KOPT-K1 (cell line): ENCODE results near the gene VPS8.
"Not testable (repeated sequence)": the region's sequence is repeated elsewhere in the genome, so short reads cannot be mapped to it uniquely, and the experiment has no call there.

Experiments
- H3K27ac ChIP-seq: fragments of 200-600 bp; sonication (generic); 2 replicates; pipeline ENCODE4 v1.5.1; 2016; ENCODE audit warnings: antibody characterized with exemption, mild to moderate bottlenecking, low read depth, low read length; ENCODE audit not compliant: poor library complexity, severe bottlenecking
- H3K36me3 ChIP-seq: fragments of 200-600 bp; sonication (generic); 2 replicates; pipeline ENCODE4 v1.5.1; 2017; ENCODE audit warnings: antibody characterized with exemption, mild to moderate bottlenecking, low read length, moderate library complexity; ENCODE audit not compliant: insufficient read depth
- H3K9me3 ChIP-seq: fragments of 200-600 bp; sonication (generic); 2 replicates; pipeline ENCODE4 v1.5.1; 2017; ENCODE audit warnings: antibody characterized with exemption, low read length, mild to moderate bottlenecking; ENCODE audit not compliant: insufficient read depth, poor library complexity, severe bottlenecking

Gene VPS8

DNA sequence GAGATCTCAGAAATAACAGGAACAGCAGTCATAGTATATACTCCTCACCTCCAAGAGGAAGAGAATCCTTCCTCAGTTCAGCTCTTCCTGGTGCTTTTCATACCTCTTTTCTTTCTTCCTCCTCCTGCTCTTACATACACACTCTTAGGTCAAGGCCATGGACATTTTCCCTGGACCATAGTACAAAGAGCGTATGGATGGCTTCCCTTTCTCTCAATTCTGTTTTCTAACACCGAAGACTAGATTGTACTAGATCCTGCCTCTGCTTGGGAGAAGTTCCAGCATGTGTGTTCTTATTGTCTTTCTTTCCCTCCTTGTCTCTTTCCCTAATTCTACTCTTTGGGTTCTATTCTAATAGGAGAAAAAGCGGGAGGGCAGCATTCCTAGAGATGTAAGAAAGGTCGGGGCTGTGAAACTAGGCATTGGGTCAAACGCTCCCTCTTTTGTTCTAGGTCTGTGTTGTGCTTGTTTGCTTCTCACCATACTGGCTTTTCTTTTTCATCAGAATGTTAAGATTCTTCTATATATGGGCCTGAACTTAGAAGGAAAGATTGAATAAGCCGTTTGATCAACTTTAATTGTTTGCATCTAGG lies 77.4 kb downstream of the VPS8 start:
- Histone ChIP-seq H3K27ac (no peak overlapping the region), H3K9me3 (no peaks in the 10 kb centered on the region), H3K36me3 (peaks cover 8% of the 10 kb centered on the region; the same call in 1 of the 2 replicates)

DNA sequence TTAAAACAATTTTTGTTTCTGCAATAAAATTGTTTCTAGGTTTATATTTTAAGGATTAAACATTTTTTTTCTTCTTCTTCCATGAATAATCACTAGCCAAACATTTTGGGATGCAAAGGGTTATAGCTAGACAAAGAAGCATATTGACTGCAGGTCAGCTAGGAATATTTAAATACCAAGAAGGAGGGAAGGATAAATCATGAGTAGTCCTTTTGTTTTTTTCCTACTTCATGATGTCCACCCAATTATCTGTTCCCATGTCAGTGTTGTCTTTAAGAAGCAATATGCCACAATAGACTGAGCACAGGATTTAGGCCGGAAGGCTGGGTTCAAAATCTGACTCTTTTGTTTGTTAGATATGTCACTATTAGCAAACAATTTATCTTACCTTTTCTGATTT lies 82.1 kb downstream of the VPS8 start:
- Histone ChIP-seq H3K27ac (no peak overlapping the region), H3K36me3 (peaks cover under 1% of the 10 kb centered on the region; the same call in 1 of the 2 replicates), H3K9me3 (no peaks in the 10 kb centered on the region)

DNA sequence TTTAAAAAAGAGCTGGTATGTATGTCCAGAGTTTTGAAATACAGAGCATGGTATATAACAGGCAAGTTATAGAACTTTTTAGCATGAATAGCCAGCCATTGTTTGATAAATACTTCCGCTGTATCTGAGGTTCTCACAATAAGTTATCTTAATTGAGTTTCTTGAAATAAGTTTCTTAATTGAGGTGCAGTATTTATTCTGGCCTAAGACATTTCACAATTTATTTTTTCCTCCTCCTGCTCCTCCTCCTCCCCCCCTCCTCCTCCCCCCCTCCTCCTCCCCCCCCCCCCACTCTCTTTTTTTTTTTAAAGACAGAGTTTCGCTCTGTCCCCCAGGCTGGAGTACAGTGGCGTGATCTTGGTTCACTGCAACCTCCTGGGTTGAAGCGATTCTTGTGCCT lies 83.4 kb downstream of the VPS8 start:
- peaks cover 9% of the 10 kb centered on the region; the same call in 1 of the 2 replicates for H3K36me3 ChIP-seq
- H3K9me3 ChIP-seq = no peaks in the 10 kb centered on the region
- H3K27ac ChIP-seq = no peak overlapping the region

DNA sequence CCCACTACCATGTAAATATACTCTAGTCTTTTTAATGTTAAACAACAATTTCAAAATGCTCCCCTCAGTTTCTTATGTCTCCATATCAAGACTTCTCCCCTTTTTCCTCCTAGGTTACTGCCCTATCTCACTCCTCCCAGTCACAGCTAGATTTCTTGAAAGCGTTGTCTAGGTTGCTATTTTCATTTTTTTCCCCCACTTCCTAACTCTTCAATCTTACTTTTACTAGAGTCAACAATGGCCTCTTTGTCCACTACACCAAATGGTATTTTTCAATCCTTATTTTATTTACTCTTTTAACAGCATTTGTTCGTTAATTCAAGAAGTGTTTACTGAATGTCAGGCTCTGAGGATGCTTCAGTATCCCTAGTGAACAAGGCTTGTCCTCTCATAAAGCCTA lies 84.4 kb downstream of the VPS8 start:
- Histone ChIP-seq H3K9me3 (no peaks in the 10 kb centered on the region), H3K36me3 (peaks cover 9% of the 10 kb centered on the region; the same call in 1 of the 2 replicates), H3K27ac (no peak overlapping the region)

DNA sequence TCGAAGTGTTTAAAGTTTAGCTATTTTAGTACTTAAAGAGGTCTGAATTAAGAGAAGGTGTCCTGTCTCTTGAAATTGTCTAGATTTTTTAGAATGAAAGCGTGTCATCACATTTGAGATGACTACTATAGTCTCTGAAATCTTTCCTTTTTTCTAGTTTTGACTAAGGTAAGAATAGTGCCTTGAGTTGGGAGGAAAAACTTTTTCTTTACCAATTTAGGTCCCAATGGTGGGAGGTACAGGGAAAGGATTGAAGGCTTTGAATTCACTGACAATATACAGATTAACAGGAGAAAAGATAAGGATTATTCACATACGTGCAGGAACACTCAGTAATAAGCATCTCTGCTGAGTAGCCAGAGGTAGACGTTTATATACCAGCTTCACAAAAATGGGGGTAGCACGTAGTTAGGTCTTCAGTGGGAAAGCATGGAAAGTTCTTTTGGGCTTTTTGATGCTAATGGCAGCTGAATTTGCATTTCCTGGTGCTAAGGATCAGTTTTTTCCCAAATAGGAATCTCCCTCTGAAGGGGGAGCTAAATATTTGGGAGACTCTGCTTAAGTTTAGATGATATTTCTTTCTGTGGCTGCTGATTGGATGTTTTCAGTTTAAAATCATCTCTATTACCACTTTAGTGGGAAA lies 88.1 kb downstream of the VPS8 start:
- peaks cover 18% of the 10 kb centered on the region for H3K36me3 ChIP-seq
- peaks cover 10% of the 10 kb centered on the region for H3K9me3 ChIP-seq
- no peak overlapping the region for H3K27ac ChIP-seq

DNA sequence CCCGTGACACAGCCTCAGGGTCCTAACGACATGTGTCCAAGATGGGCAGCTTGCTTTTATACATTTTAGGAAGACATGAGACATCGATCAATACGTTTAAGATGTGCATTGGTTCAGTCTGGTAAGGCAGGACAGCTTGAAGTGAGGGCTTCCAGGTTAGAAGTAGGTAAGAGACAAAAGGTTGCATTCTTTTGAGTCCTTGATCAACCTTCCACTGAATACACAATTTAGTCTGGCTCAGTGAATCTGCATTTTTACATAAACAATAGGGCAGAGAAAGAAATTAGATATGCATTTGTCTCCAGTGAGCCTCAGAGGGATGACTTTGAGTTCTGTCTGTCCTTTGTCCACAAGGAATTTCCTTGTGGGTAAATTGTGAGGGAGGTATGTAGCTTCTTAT lies 95.1 kb downstream of the VPS8 start:
- peaks cover 15% of the 10 kb centered on the region for H3K36me3 ChIP-seq
- not testable (repeated sequence) for H3K27ac ChIP-seq
- H3K9me3 ChIP-seq = peaks cover 15% of the 10 kb centered on the region

DNA sequence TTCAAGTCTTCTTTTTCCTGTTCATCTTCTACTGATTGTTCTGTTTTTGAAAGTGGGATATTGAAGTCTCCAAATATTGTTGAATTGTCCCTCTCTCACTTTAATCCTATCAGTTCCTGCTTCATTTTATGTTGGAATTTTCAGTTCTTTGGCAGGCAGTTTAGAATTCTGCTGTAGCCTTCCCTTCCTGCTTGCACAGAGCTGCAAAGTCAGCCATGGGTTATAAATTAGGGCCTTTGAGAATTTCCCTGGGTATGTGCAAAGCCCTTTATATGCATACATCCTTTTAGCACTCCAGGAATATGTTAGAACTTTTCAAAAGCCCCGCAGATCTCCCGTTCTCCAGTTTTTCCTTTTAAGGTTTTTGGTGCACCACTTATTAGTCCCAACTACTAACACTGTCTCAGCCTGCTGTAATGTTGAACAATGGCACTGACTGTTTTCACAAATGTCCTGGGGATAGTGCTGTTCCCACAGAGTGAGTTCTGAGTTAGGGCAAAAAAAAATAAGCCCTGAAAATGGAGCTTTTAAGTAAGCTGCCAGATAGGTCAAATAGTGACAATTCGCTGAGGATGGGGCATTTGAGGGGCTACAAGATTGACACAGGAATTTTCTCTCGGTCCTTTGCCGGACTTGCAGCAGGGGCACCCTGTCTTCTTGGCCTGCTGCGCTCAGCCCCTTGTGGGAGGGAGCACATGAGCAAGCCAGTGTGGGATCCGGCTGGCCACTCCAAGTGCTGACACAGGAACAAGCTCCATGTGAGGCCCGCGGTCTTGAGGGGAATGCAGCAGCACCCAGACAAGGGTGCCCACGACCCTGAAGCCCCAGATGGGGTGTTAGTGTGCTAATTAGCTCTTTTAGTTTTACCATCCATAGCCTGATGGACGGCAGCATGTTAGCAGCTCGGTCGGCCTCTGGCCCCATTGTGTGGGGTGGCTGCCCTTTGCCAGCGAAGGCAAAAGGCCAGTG lies 96.0 kb downstream of the VPS8 start:
- peaks cover 16% of the 10 kb centered on the region for H3K36me3 ChIP-seq
- no peak overlapping the region for H3K27ac ChIP-seq
- H3K9me3 ChIP-seq = peaks cover 15% of the 10 kb centered on the region

DNA sequence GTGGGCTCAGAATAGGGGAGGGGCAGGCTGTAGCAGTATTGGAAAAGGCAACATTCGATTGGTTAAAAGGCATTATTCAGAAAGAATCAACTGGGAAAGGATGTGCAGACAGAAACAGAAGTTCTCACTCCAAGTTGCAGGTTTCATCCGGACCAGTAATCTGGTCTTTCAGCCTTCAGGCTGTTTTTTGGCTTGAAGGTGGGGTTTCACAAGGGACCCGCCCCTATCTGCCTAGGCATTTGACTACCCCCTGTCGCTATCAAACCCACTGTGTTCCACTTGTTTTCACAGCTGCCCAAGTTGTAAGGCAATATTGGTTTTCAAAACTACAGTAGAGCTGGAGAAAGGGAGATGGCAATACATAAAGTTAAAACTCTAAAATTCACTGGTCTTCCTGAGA lies 96.9 kb downstream of the VPS8 start:
- H3K36me3 ChIP-seq = peaks cover 16% of the 10 kb centered on the region
- H3K27ac ChIP-seq = no peak overlapping the region
- peaks cover 15% of the 10 kb centered on the region for H3K9me3 ChIP-seq

DNA sequence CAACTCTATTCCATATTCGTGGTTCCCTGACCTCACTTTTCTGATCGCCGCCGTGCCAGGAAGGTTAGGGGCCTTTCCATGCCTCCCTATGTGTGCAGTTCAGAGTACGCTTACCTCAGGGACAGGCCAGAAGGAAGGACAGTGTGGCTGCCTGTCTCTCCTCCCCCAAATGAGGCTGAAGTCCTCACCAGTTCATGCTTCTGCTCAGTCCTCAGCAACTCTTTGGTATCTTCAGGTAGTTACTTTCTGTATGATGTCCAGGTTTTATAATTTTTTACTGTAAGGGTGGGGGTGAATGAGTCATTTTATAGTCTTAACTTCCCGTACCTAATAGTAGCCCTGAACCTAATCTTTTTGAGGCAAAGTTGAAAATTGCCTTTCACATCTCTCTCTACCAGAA lies 98.7 kb downstream of the VPS8 start:
- Histone ChIP-seq H3K9me3 (no peaks in the 10 kb centered on the region), H3K36me3 (0 out of 2 replicates have a peak, but pooled peaks cover 8% of the 10 kb centered on the region), H3K27ac (no peak overlapping the region)

DNA sequence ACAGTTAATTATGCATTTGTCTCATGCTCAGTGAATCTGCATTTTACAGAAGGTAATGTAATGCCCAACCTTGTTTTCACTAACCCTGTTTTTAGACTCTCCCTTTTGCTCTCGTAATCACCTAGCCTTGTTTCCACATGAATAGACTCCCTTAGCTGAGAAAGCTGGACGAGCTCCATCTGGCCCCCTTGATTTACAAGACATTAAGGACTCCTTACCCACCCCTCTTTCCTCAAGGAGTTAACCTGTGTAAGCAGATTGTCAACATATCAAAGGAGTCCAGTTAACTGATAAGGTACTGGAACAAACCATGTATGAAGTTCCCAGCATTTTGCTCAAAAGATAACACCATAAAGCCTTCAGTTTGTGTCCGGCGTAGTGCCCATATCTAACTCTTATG lies 99.6 kb downstream of the VPS8 start:
- H3K9me3 ChIP-seq = no peaks in the 10 kb centered on the region

DNA sequence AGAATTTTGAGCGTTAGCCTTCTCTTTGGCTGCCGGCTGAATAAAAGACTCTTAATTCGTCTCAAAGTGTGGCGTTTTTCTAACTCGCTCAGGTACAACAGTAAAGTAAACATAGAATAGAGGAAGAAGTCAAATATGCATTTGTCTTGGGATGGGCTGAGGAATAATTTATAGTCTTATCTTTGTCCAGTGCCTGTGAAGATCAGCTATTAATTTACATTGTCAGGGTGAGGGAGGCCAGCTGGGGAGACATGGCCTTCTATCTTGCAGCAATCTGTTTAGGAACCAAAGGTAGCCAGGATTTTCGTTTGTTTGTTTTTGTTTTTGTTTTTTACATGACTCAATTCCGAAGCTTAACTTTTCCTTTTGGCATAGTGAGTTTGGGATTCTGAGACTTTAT lies 100.2 kb downstream of the VPS8 start:
- H3K36me3 ChIP-seq = peaks cover 15% of the 10 kb centered on the region; the same call in 1 of the 2 replicates
- no peaks in the 10 kb centered on the region for H3K9me3 ChIP-seq
- no peak overlapping the region for H3K27ac ChIP-seq

More for the DNA sequence above, 99.6 kb downstream of the VPS8 start:
- Histone ChIP-seq H3K27ac (no peak overlapping the region), H3K36me3 (peaks cover 12% of the 10 kb centered on the region; the same call in 1 of the 2 replicates)

DNA sequence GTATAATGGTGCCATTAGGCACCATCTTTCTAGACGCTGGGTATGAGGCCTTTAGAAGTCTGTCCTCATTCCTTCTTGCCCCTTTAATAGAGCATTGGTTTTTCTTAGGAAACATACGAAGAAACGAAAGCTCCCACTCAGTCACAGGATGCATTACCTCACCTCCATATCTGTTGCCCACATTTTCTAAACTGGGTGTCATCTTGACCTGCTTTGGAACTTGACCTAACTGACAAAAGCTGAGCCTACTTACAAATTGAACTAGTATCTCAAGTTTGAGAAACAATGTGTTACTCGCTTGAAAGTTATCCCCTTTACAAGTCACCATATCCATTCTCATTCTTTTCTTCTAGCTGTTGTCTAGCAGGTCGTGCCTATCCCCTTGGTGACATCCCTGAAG lies 102.7 kb downstream of the VPS8 start:
- Histone ChIP-seq H3K9me3 (no peaks in the 10 kb centered on the region), H3K36me3 (peaks cover 15% of the 10 kb centered on the region; the same call in 1 of the 2 replicates), H3K27ac (no peak overlapping the region)

DNA sequence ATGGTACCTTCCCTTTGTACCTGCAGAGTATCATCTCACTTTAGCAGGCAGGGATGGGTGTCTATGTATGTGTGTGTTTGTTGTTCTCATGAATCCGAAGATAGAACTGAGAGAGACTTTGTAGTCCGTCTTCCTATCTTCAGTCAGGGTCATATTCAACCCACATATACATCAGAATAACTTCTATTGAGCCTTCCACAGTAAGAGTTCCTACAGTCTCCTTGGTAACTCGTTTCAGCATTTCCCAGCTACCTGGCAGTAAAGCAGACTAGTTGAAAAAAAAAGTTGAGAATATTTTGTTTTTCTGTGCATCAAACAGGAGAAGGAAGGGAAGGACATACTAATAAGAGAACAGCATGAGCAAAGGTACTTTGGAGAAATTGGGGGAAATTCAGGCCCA lies 106.8 kb downstream of the VPS8 start:
- Histone ChIP-seq H3K36me3 (peaks cover 17% of the 10 kb centered on the region), H3K27ac (no peak overlapping the region), H3K9me3 (no peaks in the 10 kb centered on the region)

DNA sequence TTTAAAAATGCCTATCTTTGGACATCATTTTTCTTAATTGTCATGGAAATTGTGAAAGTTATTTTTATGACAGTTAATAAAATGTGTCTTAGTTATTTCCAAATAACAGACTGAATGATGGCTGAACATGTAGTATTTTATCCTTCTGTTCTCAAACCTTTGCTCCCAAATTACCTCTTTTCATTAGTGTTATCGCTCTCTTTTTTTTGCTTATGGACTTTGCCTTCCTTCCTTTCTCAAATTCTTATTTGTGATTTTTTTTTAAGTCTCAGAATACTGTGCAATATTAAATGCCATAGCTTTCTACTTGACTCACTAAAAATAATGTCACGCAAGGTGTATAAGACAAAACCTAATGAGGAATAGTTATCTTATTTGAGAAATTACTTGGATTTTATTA lies 107.7 kb downstream of the VPS8 start:
- Histone ChIP-seq H3K27ac (no peak overlapping the region), H3K36me3 (peaks cover 18% of the 10 kb centered on the region), H3K9me3 (no peaks in the 10 kb centered on the region)

DNA sequence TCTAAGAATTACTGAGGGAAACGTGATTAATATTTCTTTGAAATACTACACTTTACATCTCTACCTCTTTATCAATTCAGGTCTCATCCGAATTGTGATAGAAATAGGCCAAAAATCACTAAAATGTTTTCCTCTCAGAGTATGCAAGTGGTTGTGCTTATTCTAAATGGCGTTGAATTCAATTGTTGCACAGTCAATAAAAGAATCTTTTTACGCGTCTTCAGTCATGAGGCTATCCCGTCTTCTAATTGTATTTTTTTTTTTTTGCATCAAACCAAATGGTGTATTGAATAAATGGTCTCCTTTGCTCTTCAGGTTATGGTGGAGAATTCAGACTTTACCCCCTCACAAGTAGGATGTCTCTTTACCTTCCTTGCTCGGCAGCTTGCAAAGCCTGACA lies 112.6 kb downstream of the VPS8 start:
- H3K27ac ChIP-seq = no peak overlapping the region
- no peaks in the 10 kb centered on the region for H3K9me3 ChIP-seq
- H3K36me3 ChIP-seq = peaks cover 33% of the 10 kb centered on the region
